NCI-H82 (cell line): ENCODE data around the gene ATP11A.
A peak's percentile ranks its signal among the peaks of the same experiment; 100 is the strongest.

Experiments used
- DNase-seq: peaks from one replicate; lab custom pipeline; 2025; lab: John Stamatoyannopoulos, UW

ATP11A gene

GRCh38 chr13:112741835-112742570 is 52.2 kb downstream of the ATP11A start:
- DNase-seq: no peak

- no peak for DNase-seq
Measured at GRCh38 chr13:112742583-112742982, 52.7 kb downstream of the ATP11A start.

- DNase-seq: no peak
Measured at GRCh38 chr13:112743451-112744167, 53.8 kb downstream of the ATP11A start.

- no peak for DNase-seq
Measured at GRCh38 chr13:112744168-112745021, 54.6 kb downstream of the ATP11A start.

- DNase-seq: no peak
Measured at GRCh38 chr13:112746044-112746443, 56.2 kb downstream of the ATP11A start.

GRCh38 chr13:112747256-112747655 is 57.4 kb downstream of the ATP11A start:
- DNase-seq: no peak

- peak; percentile 12 for DNase-seq
Measured at GRCh38 chr13:112748947-112749735, 59.3 kb downstream of the ATP11A start.

GRCh38 chr13:112750570-112750969 is 60.7 kb downstream of the ATP11A start:
- DNase-seq: no peak

- no peak for DNase-seq
Measured at GRCh38 chr13:112751617-112752016, 61.8 kb downstream of the ATP11A start.

GRCh38 chr13:112752211-112752610 is 62.4 kb downstream of the ATP11A start:
- no peak for DNase-seq

GRCh38 chr13:112752711-112753541 is 63.1 kb downstream of the ATP11A start:
- DNase-seq: no peak

- DNase-seq: no peak
Measured at GRCh38 chr13:112753833-112754232, 64.0 kb downstream of the ATP11A start.

- no peak for DNase-seq
Measured at GRCh38 chr13:112754281-112755025, 64.6 kb downstream of the ATP11A start.

GRCh38 chr13:112755331-112755730 is 65.5 kb downstream of the ATP11A start:
- DNase-seq: no peak

- no peak for DNase-seq
Measured at GRCh38 chr13:112756081-112756480, 66.2 kb downstream of the ATP11A start.

GRCh38 chr13:112756511-112756966 is 66.7 kb downstream of the ATP11A start:
- DNase-seq: no peak

- DNase-seq: no peak
Measured at GRCh38 chr13:112756967-112757758, 67.3 kb downstream of the ATP11A start.

GRCh38 chr13:112757759-112758086 is 67.9 kb downstream of the ATP11A start:
- no peak for DNase-seq

GRCh38 chr13:112759053-112759452 is 69.2 kb downstream of the ATP11A start:
- no peak for DNase-seq
